PC-9 (cell line): ENCODE measurements around the gene COL23A1.

Source experiments
- EZH2 ChIP-seq: fragments of 200-600 bp; sonication (generic); IDR thresholded peaks from 2 replicates; pipeline ENCODE4 v1.8.0; 2017; ENCODE audit warnings: antibody characterized with exemption, low read depth
- TF ChIP-seq, protein P1 (sequence below): fragments of 200-600 bp; sonication (generic); conservative IDR thresholded peaks from 2 replicates; pipeline ENCODE4 v1.6.1; 2017; ENCODE audit warnings: mixed run types, antibody characterized with exemption, mild to moderate bottlenecking, moderate library complexity

DNA sequence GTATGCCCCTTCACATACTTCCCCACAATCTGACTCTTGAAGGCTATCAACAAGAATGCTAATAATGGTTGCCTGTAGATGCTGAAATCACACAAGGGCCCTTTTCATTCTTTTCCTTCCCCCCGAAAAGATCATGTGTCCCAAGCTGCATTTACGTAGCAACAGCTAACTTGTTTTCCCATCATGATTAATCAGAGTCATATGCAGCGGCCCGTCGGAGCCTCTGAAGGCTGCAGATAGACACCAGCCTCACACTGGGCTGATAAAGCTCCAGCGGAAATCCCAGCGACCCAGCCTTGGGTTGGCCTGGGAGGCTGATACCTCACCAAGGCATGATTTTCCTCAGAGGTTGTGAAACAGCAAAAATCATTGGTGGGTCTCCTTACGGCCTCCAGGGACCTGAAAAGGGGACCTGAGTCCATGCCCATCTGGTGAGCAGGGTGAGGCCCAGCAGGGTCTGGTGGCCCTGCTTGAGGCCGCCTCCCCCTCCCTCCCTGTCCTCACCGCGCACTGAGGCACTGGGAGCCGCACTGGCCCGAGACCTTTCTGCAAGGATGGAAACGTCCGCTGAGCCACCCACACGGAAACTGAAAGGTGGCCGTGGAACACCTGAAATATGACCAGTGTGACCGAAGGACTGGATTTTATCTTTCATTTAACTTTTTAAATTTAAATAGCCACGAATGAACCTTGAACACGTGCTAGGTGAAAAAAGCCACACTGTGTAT, 243.4 kb downstream of the COL23A1 start:
- TF ChIP-seq, protein P1, sequence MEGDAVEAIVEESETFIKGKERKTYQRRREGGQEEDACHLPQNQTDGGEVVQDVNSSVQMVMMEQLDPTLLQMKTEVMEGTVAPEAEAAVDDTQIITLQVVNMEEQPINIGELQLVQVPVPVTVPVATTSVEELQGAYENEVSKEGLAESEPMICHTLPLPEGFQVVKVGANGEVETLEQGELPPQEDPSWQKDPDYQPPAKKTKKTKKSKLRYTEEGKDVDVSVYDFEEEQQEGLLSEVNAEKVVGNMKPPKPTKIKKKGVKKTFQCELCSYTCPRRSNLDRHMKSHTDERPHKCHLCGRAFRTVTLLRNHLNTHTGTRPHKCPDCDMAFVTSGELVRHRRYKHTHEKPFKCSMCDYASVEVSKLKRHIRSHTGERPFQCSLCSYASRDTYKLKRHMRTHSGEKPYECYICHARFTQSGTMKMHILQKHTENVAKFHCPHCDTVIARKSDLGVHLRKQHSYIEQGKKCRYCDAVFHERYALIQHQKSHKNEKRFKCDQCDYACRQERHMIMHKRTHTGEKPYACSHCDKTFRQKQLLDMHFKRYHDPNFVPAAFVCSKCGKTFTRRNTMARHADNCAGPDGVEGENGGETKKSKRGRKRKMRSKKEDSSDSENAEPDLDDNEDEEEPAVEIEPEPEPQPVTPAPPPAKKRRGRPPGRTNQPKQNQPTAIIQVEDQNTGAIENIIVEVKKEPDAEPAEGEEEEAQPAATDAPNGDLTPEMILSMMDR, result no peak
- TF ChIP-seq EZH2, result no peak
